ENCODE results near the gene FOSB.

Gene FOSB

GRCh38 chr19:45484273-45484945 is 16.6 kb downstream of the FOSB start:
- Histone ChIP-seq H3K4me2 (ENCODE audit: low read length) (no peak overlapping the region), H3K9me3 (ENCODE audit: insufficient read depth, low read length) (no peaks in the 10 kb centered on the region), H3K36me3 (replicated peaks; ENCODE audit: low read depth, low read length) (no peaks in the 10 kb centered on the region), H3K79me2 (ENCODE audit: low read length) (no peaks in the 10 kb centered on the region), H3K27me3 (ENCODE audit: low read depth, low read length) (no peaks in the 10 kb centered on the region), H3K27ac (ENCODE audit: low read length) (no peak overlapping the region), H3K4me3 (ENCODE audit: low read length) (no peak overlapping the region), H2AFZ (ENCODE audit: low read depth, low read length) (no peak overlapping the region), H4K20me1 (ENCODE audit: insufficient read depth, low read length) (no peaks in the 10 kb centered on the region), H3K4me1 (ENCODE audit: low read length) (peaks cover 10% of the 10 kb centered on the region), H3K9ac (ENCODE audit: low read length) (no peak overlapping the region)
- TF ChIP-seq CTCF (IDR thresholded peaks at IDR 0.05; ENCODE audit: low read depth, low read length) (no peak), EZH2phosphoT487 (IDR thresholded peaks at IDR 0.05; ENCODE audit: low read depth) (no peak)

GRCh38 chr19:45485305-45486077 is 17.7 kb downstream of the FOSB start:
- no peaks in the 10 kb centered on the region for H3K79me2 ChIP-seq (ENCODE audit: low read length)
- H3K4me3 ChIP-seq (ENCODE audit: low read length), result peak overlapping the region; percentile 81
- H2AFZ ChIP-seq (ENCODE audit: low read depth, low read length), result peak overlapping the region; percentile 85
- H3K4me2 ChIP-seq (ENCODE audit: low read length), result peak overlapping the region; percentile 84
- peak overlapping the region; percentile 78 for H3K9ac ChIP-seq (ENCODE audit: low read length)
- TF ChIP-seq EZH2phosphoT487 (IDR thresholded peaks at IDR 0.05; ENCODE audit: low read depth) (no peak), CTCF (IDR thresholded peaks at IDR 0.05; ENCODE audit: low read depth, low read length) (peak; percentile 69)
- no peaks in the 10 kb centered on the region for H4K20me1 ChIP-seq (ENCODE audit: insufficient read depth, low read length)
- peaks cover 7% of the 10 kb centered on the region for H3K4me1 ChIP-seq (ENCODE audit: low read length)
- peak overlapping the region; percentile 50 for H3K27ac ChIP-seq (ENCODE audit: low read length)
- H3K27me3 ChIP-seq (ENCODE audit: low read depth, low read length), result no peaks in the 10 kb centered on the region
- no peaks in the 10 kb centered on the region for H3K36me3 ChIP-seq (replicated peaks; ENCODE audit: low read depth, low read length)
- no peaks in the 10 kb centered on the region for H3K9me3 ChIP-seq (ENCODE audit: insufficient read depth, low read length)

GRCh38 chr19:45488708-45489107 is 20.9 kb downstream of the FOSB start:
- Histone ChIP-seq H3K9ac (ENCODE audit: low read length) (no peak overlapping the region), H3K36me3 (replicated peaks; ENCODE audit: low read depth, low read length) (no peaks in the 10 kb centered on the region), H3K4me2 (ENCODE audit: low read length) (no peak overlapping the region), H3K27me3 (ENCODE audit: low read depth, low read length) (no peaks in the 10 kb centered on the region), H3K79me2 (ENCODE audit: low read length) (no peaks in the 10 kb centered on the region), H3K9me3 (ENCODE audit: insufficient read depth, low read length) (no peaks in the 10 kb centered on the region), H2AFZ (ENCODE audit: low read depth, low read length) (no peak overlapping the region), H3K4me3 (ENCODE audit: low read length) (no peak overlapping the region), H3K4me1 (ENCODE audit: low read length) (peaks cover 7% of the 10 kb centered on the region), H3K27ac (ENCODE audit: low read length) (no peak overlapping the region), H4K20me1 (ENCODE audit: insufficient read depth, low read length) (no peaks in the 10 kb centered on the region)
- no peak for TF ChIP-seq EZH2phosphoT487 (IDR thresholded peaks at IDR 0.05; ENCODE audit: low read depth)
- TF ChIP-seq CTCF (IDR thresholded peaks at IDR 0.05; ENCODE audit: low read depth, low read length), result no peak

- Histone ChIP-seq H3K4me2 (ENCODE audit: low read length) (no peak overlapping the region), H3K36me3 (replicated peaks; ENCODE audit: low read depth, low read length) (peaks cover 3% of the 10 kb centered on the region), H3K9ac (ENCODE audit: low read length) (no peak overlapping the region), H2AFZ (ENCODE audit: low read depth, low read length) (no peak overlapping the region), H3K27me3 (ENCODE audit: low read depth, low read length) (no peaks in the 10 kb centered on the region), H3K4me1 (ENCODE audit: low read length) (peaks cover 7% of the 10 kb centered on the region), H3K79me2 (ENCODE audit: low read length) (no peaks in the 10 kb centered on the region), H3K9me3 (ENCODE audit: insufficient read depth, low read length) (no peaks in the 10 kb centered on the region), H3K4me3 (ENCODE audit: low read length) (no peak overlapping the region), H4K20me1 (ENCODE audit: insufficient read depth, low read length) (no peaks in the 10 kb centered on the region), H3K27ac (ENCODE audit: low read length) (no peak overlapping the region)
- TF ChIP-seq CTCF (IDR thresholded peaks at IDR 0.05; ENCODE audit: low read depth, low read length) (no peak), EZH2phosphoT487 (IDR thresholded peaks at IDR 0.05; ENCODE audit: low read depth) (no peak)
These were observed 21.5 kb downstream of the FOSB start for GRCh38 chr19:45489216-45489855.

Measured in OCI-LY3 (cell line).